Colonic mucosa (tissue), 4 donors: ENCODE data around the gene SIDT2. TPM values are rescaled to one million over a fixed set of nuclear protein-coding genes. Genes with fewer than 3 reads are reported as not detected.
A peak's percentile ranks its signal among the peaks of the same experiment; 100 is the strongest.

ENCODE experiments used
- DNase-seq: peaks from one replicate; pipeline ENCODE4 v3.0.0-alpha.2; 2020
- H3K27ac ChIP-seq: fragments of 200-600 bp; one replicate; pipeline ENCODE4 v1.8.0; 2021
- H3K27me3 ChIP-seq: fragments of 200-600 bp; one replicate; pipeline ENCODE4 v1.8.0; 2021
- H3K36me3 ChIP-seq: fragments of 200-600 bp; one replicate; pipeline ENCODE4 v1.8.0; 2021
- H3K4me1 ChIP-seq: fragments of 200-600 bp; one replicate; pipeline ENCODE4 v1.8.0; 2021; ENCODE audit warnings: mild to moderate bottlenecking
- H3K4me3 ChIP-seq: fragments of 200-600 bp; one replicate; pipeline ENCODE4 v1.8.0; 2021
- H3K9ac ChIP-seq, 2 donors: one replicate each; pipeline ENCODE4 v1.7.0; 2013; ENCODE audit warnings: control low read depth in 2 of 2, low read depth in 2 of 2, low read length in 2 of 2
- H3K9me3 ChIP-seq: fragments of 200-600 bp; one replicate; pipeline ENCODE4 v1.8.0; 2021
- CTCF ChIP-seq: fragments of 200-600 bp; IDR thresholded peaks from one replicate; pipeline ENCODE4 v1.8.0; 2022; ENCODE audit warnings: antibody characterized with exemption, mild to moderate bottlenecking
- intact Hi-C: fragments of 100-400 bp; cut with DNase I; formaldehyde crosslinking; loops from one replicate; pipeline ENCODE4 v1.14.1; 2022
- total RNA-seq, 2 donors: library from RNA; stranded (reverse); fragmentation: NEBNext Ultra II Directional in 1 of 2; extraction: Animal tissue kit (Norgen Biotek cat#: 25700) in 1 of 2; gene quantifications; one replicate each; pipeline ENCODE4 v1.2.1, GENCODE V29; 2021
- donor health status: healthy.
- donor health status: DM: no; HTN: no; CAD: no.
- donor health status: DM: no; HTN: no; CAD: no.

SIDT2 gene
- total RNA-seq, 2 donors from 2014 or later: 42.9 to 69.3 TPM

DNA sequence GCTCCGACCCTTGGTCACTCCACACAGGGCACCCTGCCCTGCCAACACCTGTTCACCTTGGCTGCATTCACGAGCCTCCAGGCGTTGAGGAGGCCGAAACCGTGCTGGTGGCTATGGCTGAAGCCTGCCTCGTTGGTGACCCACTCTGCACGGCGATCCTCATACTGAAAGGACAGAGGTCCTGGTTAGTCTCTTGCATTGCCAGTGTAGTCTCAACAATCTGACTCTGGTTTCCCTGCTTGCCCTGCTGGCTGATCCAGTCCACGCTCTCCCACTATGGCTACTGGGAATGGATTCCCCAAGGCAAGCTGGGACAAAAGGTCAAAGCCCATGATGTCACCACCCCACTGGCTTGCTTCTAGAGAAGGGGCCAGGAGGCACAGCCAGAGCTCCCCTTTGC is 40.5 kb downstream of the SIDT2 start:
- DNase-seq: no peak
- Histone ChIP-seq H3K4me1 (peaks cover 20% of the 10 kb centered on the region), H3K9me3 (no peaks in the 10 kb centered on the region), H3K27ac (peak overlapping the region; percentile 67), H3K4me3 (no peak overlapping the region), H3K9ac (peak overlapping the region in 1 of 2 donors; percentile 13), H3K36me3 (peaks cover 37% of the 10 kb centered on the region), H3K27me3 (no peaks in the 10 kb centered on the region)
- TF ChIP-seq CTCF: no peak
- intact Hi-C loops: no loop called here

DNA sequence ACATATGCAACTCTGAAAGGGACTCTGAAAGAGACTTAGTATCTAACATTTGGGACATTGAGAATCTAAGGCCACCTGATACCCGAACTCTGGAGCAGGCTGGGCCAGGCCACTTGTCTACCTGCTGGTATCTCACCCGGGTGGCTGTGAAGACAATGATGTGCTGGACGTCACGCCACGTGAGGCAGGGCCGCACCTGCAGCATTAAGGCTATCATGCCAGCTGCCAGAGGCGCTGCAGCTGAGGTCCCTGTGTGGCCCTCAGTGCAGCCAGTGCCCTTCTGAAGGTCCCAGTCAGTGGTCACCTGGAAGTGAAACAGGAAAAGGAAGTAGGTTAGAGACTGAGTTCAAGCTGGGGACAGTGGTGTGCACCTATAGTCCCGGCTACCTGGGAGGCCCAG is 40.9 kb downstream of the SIDT2 start:
- peaks cover 33% of the 10 kb centered on the region for H3K36me3 ChIP-seq
- H3K4me1 ChIP-seq: peaks cover 20% of the 10 kb centered on the region
- no peak for DNase-seq
- H3K4me3 ChIP-seq: no peak overlapping the region
- no peak for TF ChIP-seq CTCF
- H3K27ac ChIP-seq: peak overlapping the region; percentile 67
- no peaks in the 10 kb centered on the region for H3K9me3 ChIP-seq
- peak overlapping the region in 1 of 2 donors; percentile 13 for H3K9ac ChIP-seq
- H3K27me3 ChIP-seq: no peaks in the 10 kb centered on the region
- intact Hi-C loops: no loop called here

DNA sequence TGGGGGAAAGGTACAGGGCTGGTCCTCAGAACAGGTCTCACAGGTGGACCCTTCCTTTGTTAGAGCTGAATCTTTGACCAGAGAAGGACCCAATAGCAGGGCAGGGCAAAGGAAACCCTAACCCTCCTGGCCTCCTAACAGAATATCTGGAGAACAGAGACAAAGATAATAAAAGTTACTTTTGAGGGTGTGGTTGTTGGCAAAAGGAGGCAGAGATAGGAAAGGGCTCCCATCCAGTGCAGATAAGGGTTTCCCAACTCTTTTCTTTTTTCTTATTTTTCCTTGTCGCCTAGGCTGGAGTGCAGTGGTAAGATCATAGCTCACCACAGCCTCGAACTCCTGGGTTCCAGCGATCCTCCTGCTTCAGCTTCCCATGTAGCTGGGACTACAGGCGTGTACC is 41.5 kb downstream of the SIDT2 start:
- no peak for TF ChIP-seq CTCF
- Histone ChIP-seq H3K9me3 (no peaks in the 10 kb centered on the region), H3K4me3 (no peak overlapping the region), H3K27ac (peak overlapping the region; percentile 67), H3K36me3 (peaks cover 30% of the 10 kb centered on the region), H3K27me3 (no peaks in the 10 kb centered on the region), H3K9ac (peak overlapping the region in 1 of 2 donors; percentile 31), H3K4me1 (peaks cover 20% of the 10 kb centered on the region)
- DNase-seq: no peak
- intact Hi-C loops: loop anchor here (10.0 kb wide), 2 partner anchors 115 to 345 kb away; no protein-coding TSS in a partner anchor

GRCh38 chr11:117220568-117220967 is 42.0 kb downstream of the SIDT2 start:
- intact Hi-C loops: loop anchor here (10.0 kb wide), 2 partner anchors 116 to 346 kb away; no protein-coding TSS in a partner anchor
- Histone ChIP-seq H3K9ac (peak overlapping the region in 1 of 2 donors; percentile 31), H3K4me3 (no peak overlapping the region), H3K4me1 (peaks cover 26% of the 10 kb centered on the region), H3K36me3 (peaks cover 30% of the 10 kb centered on the region), H3K27me3 (no peaks in the 10 kb centered on the region), H3K27ac (peak overlapping the region; percentile 67), H3K9me3 (no peaks in the 10 kb centered on the region)
- no peak for TF ChIP-seq CTCF
- DNase-seq: no peak

- peak overlapping the region; percentile 67 for H3K27ac ChIP-seq
- intact Hi-C loops: loop anchor here (10.0 kb wide), 2 partner anchors 116 to 346 kb away; no protein-coding TSS in a partner anchor
- H3K36me3 ChIP-seq: peaks cover 30% of the 10 kb centered on the region
- H3K27me3 ChIP-seq: no peaks in the 10 kb centered on the region
- H3K9me3 ChIP-seq: no peaks in the 10 kb centered on the region
- no peak for DNase-seq
- TF ChIP-seq CTCF: no peak
- H3K4me1 ChIP-seq: peaks cover 28% of the 10 kb centered on the region
- H3K4me3 ChIP-seq: no peak overlapping the region
- H3K9ac ChIP-seq: peak overlapping the region; percentile 13 to 56
These were observed 42.6 kb downstream of the SIDT2 start for GRCh38 chr11:117220999-117221774.
